ENCODE measurements around the gene SH3PXD2B. TPM values are rescaled to one million over a fixed set of nuclear protein-coding genes. Genes with fewer than 3 reads are reported as not detected.

SH3PXD2B gene
- total RNA-seq, 2 experiments from 2014 or later = 0.60 to 0.95 TPM

- Mint-ChIP-seq H3K27ac (no peak overlapping the region), H3K36me3 (ENCODE audit: low read depth) (no peaks in the 10 kb centered on the region), H3K27me3 (no peaks in the 10 kb centered on the region), H3K9me3 (no peaks in the 10 kb centered on the region), H3K4me3 (no peak overlapping the region), H3K4me1 (ENCODE audit: low read depth) (no peaks in the 10 kb centered on the region)
- Histone ChIP-seq H3K4me1 (ENCODE audit: insufficient read depth, low read length) (peaks cover 3% of the 10 kb centered on the region), H3K27ac (ENCODE audit: low read depth in 1 of 2, low read length in 2 of 2) (no peak overlapping the region), H3K27me3 (ENCODE audit: control insufficient read depth in 1 of 2, insufficient read depth in 2 of 2, low read length in 2 of 2) (no peaks in the 10 kb centered on the region), H3K9me3 (ENCODE audit: control insufficient read depth in 1 of 2, insufficient read depth in 1 of 2, low read length in 2 of 2) (no peaks in the 10 kb centered on the region), H3K4me3 (ENCODE audit: low read length) (no peak overlapping the region), H3K36me3 (ENCODE audit: insufficient read depth, low read length) (no peaks in the 10 kb centered on the region)
- intact Hi-C loops (cut with DNase I, micrococcal nuclease) = no loop called here
- CTCF ChIA-PET = no interaction called here
- POLR2A ChIA-PET = no interaction called here
- no peak for TF ChIP-seq CTCF (IDR thresholded peaks at IDR 0.05)
- ATAC-seq (ENCODE audit: poor library complexity) (no peak), DNase-seq (no peak)
Observed at GRCh38 chr5:172424111-172424490, 30.2 kb downstream of the SH3PXD2B start.

- Histone ChIP-seq H3K9me3 (ENCODE audit: control insufficient read depth in 1 of 2, insufficient read depth in 1 of 2, low read length in 2 of 2) (no peaks in the 10 kb centered on the region), H3K27ac (ENCODE audit: low read depth in 1 of 2, low read length in 2 of 2) (no peak overlapping the region), H3K4me1 (ENCODE audit: insufficient read depth, low read length) (peaks cover 3% of the 10 kb centered on the region), H3K27me3 (ENCODE audit: control insufficient read depth in 1 of 2, insufficient read depth in 2 of 2, low read length in 2 of 2) (no peaks in the 10 kb centered on the region), H3K36me3 (ENCODE audit: insufficient read depth, low read length) (no peaks in the 10 kb centered on the region), H3K4me3 (ENCODE audit: low read length) (no peak overlapping the region)
- Mint-ChIP-seq H3K36me3 (ENCODE audit: low read depth) (no peaks in the 10 kb centered on the region), H3K4me1 (ENCODE audit: low read depth) (no peaks in the 10 kb centered on the region), H3K4me3 (no peak overlapping the region), H3K27ac (no peak overlapping the region), H3K27me3 (no peaks in the 10 kb centered on the region), H3K9me3 (no peaks in the 10 kb centered on the region)
- CTCF ChIA-PET = no interaction called here
- ATAC-seq (ENCODE audit: poor library complexity) (no peak), DNase-seq (no peak)
- intact Hi-C loops (cut with DNase I, micrococcal nuclease) = no loop called here
- POLR2A ChIA-PET = no interaction called here
- TF ChIP-seq CTCF (IDR thresholded peaks at IDR 0.05) = no peak
Observed at GRCh38 chr5:172423379-172424110, 30.8 kb downstream of the SH3PXD2B start.

- no peak for ATAC-seq (ENCODE audit: poor library complexity)
- H3K4me1 Mint-ChIP-seq (ENCODE audit: low read depth) = no peaks in the 10 kb centered on the region
- no peaks in the 10 kb centered on the region for H3K36me3 ChIP-seq (ENCODE audit: insufficient read depth, low read length)
- no peak overlapping the region for H3K27ac Mint-ChIP-seq
- no peaks in the 10 kb centered on the region for H3K9me3 Mint-ChIP-seq
- H3K27me3 Mint-ChIP-seq = no peaks in the 10 kb centered on the region
- H3K4me1 ChIP-seq (ENCODE audit: insufficient read depth, low read length) = peaks cover 3% of the 10 kb centered on the region
- H3K36me3 Mint-ChIP-seq (ENCODE audit: low read depth) = no peaks in the 10 kb centered on the region
- H3K4me3 ChIP-seq (ENCODE audit: low read length) = no peak overlapping the region
- no peak overlapping the region for H3K4me3 Mint-ChIP-seq
- H3K27ac ChIP-seq (ENCODE audit: low read depth in 1 of 2, low read length in 2 of 2) = no peak overlapping the region
- no peak for TF ChIP-seq CTCF (IDR thresholded peaks at IDR 0.05)
- ChIA-PET CTCF (no interaction called here), POLR2A (no interaction called here)
- H3K9me3 ChIP-seq (ENCODE audit: control insufficient read depth in 1 of 2, insufficient read depth in 1 of 2, low read length in 2 of 2) = no peaks in the 10 kb centered on the region
- DNase-seq = no peak
- H3K27me3 ChIP-seq (ENCODE audit: control insufficient read depth in 1 of 2, insufficient read depth in 2 of 2, low read length in 2 of 2) = no peaks in the 10 kb centered on the region
- intact Hi-C loops (cut with DNase I, micrococcal nuclease) = no loop called here
Observed at GRCh38 chr5:172422255-172422654, 32.1 kb downstream of the SH3PXD2B start.

Data from CD4-positive, alpha-beta T cell (primary cell).